Endothelial cell (in vitro differentiated cells): Measurements from ENCODE around the gene MYL3. TPM values are rescaled to one million over a fixed set of nuclear protein-coding genes. Genes with fewer than 3 reads are reported as not detected.

ENCODE experiments used
- DNase-seq: peaks from one replicate; pipeline ENCODE4 v3.0.0; 2021; ENCODE audit warnings: low spot score
- H3K27ac Mint-ChIP-seq: one replicate; pipeline ENCODE4 v1.8.0; 2021; ENCODE audit warnings: mixed read lengths, inconsistent platforms; ENCODE audit not compliant: unreplicated experiment
- H3K27me3 Mint-ChIP-seq: one replicate; pipeline ENCODE4 v1.8.0; 2021; ENCODE audit warnings: mild to moderate bottlenecking, moderate library complexity, mixed read lengths, inconsistent platforms; ENCODE audit not compliant: unreplicated experiment
- H3K36me3 Mint-ChIP-seq: one replicate; pipeline ENCODE4 v1.8.0; 2021; ENCODE audit warnings: mild to moderate bottlenecking, low read depth, mixed read lengths, inconsistent platforms; ENCODE audit not compliant: unreplicated experiment
- H3K4me1 Mint-ChIP-seq: one replicate; pipeline ENCODE4 v1.8.0; 2021; ENCODE audit warnings: mild to moderate bottlenecking, mixed read lengths, inconsistent platforms; ENCODE audit not compliant: unreplicated experiment
- H3K4me3 Mint-ChIP-seq: one replicate; pipeline ENCODE4 v1.8.0; 2021; ENCODE audit warnings: mild to moderate bottlenecking, mixed read lengths, inconsistent platforms; ENCODE audit not compliant: unreplicated experiment
- H3K9me3 Mint-ChIP-seq: one replicate; pipeline ENCODE4 v1.8.0; 2021; ENCODE audit warnings: mixed read lengths, inconsistent platforms; ENCODE audit not compliant: unreplicated experiment
- CTCF ChIP-seq: fragments of 200-600 bp; sonication (generic); IDR thresholded peaks from one replicate; pipeline ENCODE4 v1.5.0; 2021; ENCODE audit warnings: antibody characterized with exemption; ENCODE audit not compliant: unreplicated experiment
- total RNA-seq: library from RNA; stranded (reverse); fragmentation: NEBNext Ultra II Directional; extraction: Animal tissue kit (Norgen Biotek cat#: 25700); gene quantifications from one replicate; pipeline ENCODE4 v1.2.1, GENCODE V29; 2021; ENCODE audit not compliant: unreplicated experiment

Gene MYL3
- total RNA-seq, 1 donor from 2014 or later: not detected

- Mint-ChIP-seq H3K9me3 (no peaks in the 10 kb centered on the region), H3K27me3 (peaks cover 9% of the 10 kb centered on the region), H3K4me3 (no peak overlapping the region), H3K27ac (no peak overlapping the region), H3K36me3 (no peaks in the 10 kb centered on the region), H3K4me1 (peaks cover 5% of the 10 kb centered on the region)
- no peak for TF ChIP-seq CTCF
- no peak for DNase-seq
These were observed 39.0 kb upstream of the MYL3 start for GRCh38 chr3:46902188-46902631.

GRCh38 chr3:46901591-46902187 is 38.4 kb upstream of the MYL3 start:
- H3K27ac Mint-ChIP-seq: no peak overlapping the region
- peaks cover 7% of the 10 kb centered on the region for H3K27me3 Mint-ChIP-seq
- no peak for TF ChIP-seq CTCF
- H3K36me3 Mint-ChIP-seq: no peaks in the 10 kb centered on the region
- H3K4me3 Mint-ChIP-seq: no peak overlapping the region
- H3K9me3 Mint-ChIP-seq: no peaks in the 10 kb centered on the region
- peaks cover 5% of the 10 kb centered on the region for H3K4me1 Mint-ChIP-seq
- no peak for DNase-seq

- Mint-ChIP-seq H3K9me3 (no peaks in the 10 kb centered on the region), H3K27ac (no peak overlapping the region), H3K36me3 (no peaks in the 10 kb centered on the region), H3K27me3 (peaks cover 6% of the 10 kb centered on the region), H3K4me3 (no peak overlapping the region), H3K4me1 (peaks cover 5% of the 10 kb centered on the region)
- DNase-seq: no peak
- TF ChIP-seq CTCF: no peak
These were observed 37.8 kb upstream of the MYL3 start for GRCh38 chr3:46901061-46901460.

- H3K27me3 Mint-ChIP-seq: peaks cover 6% of the 10 kb centered on the region
- H3K4me3 Mint-ChIP-seq: no peak overlapping the region
- H3K4me1 Mint-ChIP-seq: peaks cover 5% of the 10 kb centered on the region
- DNase-seq: no peak
- TF ChIP-seq CTCF: no peak
- H3K36me3 Mint-ChIP-seq: no peaks in the 10 kb centered on the region
- H3K9me3 Mint-ChIP-seq: no peaks in the 10 kb centered on the region
- no peak overlapping the region for H3K27ac Mint-ChIP-seq
These were observed 37.1 kb upstream of the MYL3 start for GRCh38 chr3:46900356-46900755.

- H3K9me3 Mint-ChIP-seq: no peaks in the 10 kb centered on the region
- no peak for TF ChIP-seq CTCF
- H3K4me3 Mint-ChIP-seq: no peak overlapping the region
- H3K4me1 Mint-ChIP-seq: peaks cover 5% of the 10 kb centered on the region
- no peak overlapping the region for H3K27ac Mint-ChIP-seq
- peaks cover 6% of the 10 kb centered on the region for H3K27me3 Mint-ChIP-seq
- no peak for DNase-seq
- H3K36me3 Mint-ChIP-seq: no peaks in the 10 kb centered on the region
These were observed 36.7 kb upstream of the MYL3 start for GRCh38 chr3:46900007-46900292.
